Gastroesophageal sphincter (tissue), 4 donors: Measurements from ENCODE around the gene KCTD19. TPM values are rescaled to one million over a fixed set of nuclear protein-coding genes. Genes with fewer than 3 reads are reported as not detected.

Source experiments
- ATAC-seq: fragments of 150-250 bp; one replicate; pipeline ENCODE4 v1.9.1; 2016; ENCODE audit warnings: mild to moderate bottlenecking, moderate library complexity
- H3K27ac ChIP-seq, 4 donors: fragments of 200-600 bp; sonication (generic) in 3 of 4; 1 replicate in 3 of 4; 2 replicates in 1 of 4; pipeline ENCODE4 v1.5.1; 2016 to 2019
- H3K27me3 ChIP-seq: fragments of 200-600 bp; sonication (generic); one replicate; pipeline ENCODE4 v1.5.1; 2019
- H3K36me3 ChIP-seq, 2 donors: fragments of 200-600 bp; sonication (generic); one replicate each; pipeline ENCODE4 v1.5.1; 2019; ENCODE audit warnings: control low read depth in 1 of 2
- H3K4me1 ChIP-seq, 3 donors: fragments of 200-600 bp; sonication (generic); 1 replicate in 2 of 3; 2 replicates in 1 of 3; pipeline ENCODE4 v1.5.1; 2016 to 2019; ENCODE audit warnings: control low read depth in 2 of 3
- H3K4me3 ChIP-seq, 2 donors: fragments of 200-600 bp; sonication (generic); one replicate each; pipeline ENCODE4 v1.5.1; 2019; ENCODE audit warnings: mild to moderate bottlenecking in 1 of 2, moderate library complexity in 1 of 2
- H3K9me3 ChIP-seq, 3 donors: fragments of 200-600 bp; sonication (generic); one replicate each; pipeline ENCODE4 v1.5.1; 2017 to 2019; ENCODE audit warnings: control low read depth in 2 of 3
- CTCF ChIP-seq, 4 experiments: fragments of 200-600 bp in 2 of 4; fragments of 450-650 bp in 2 of 4; sonication (generic) in 1 of 4; IDR thresholded peaks; one replicate each; pipeline ENCODE4 v1.5.1; 2017 to 2019; ENCODE audit warnings: antibody characterized with exemption in 4 of 4, mild to moderate bottlenecking in 2 of 4, moderate library complexity in 2 of 4
- EP300 ChIP-seq: sonication (generic); formaldehyde crosslinking; IDR thresholded peaks from one replicate; pipeline ENCODE4 v1.6.1; 2017; ENCODE audit warnings: antibody characterized with exemption, mild to moderate bottlenecking
- POLR2A ChIP-seq, 2 donors: fragments of 450-650 bp; IDR thresholded peaks; one replicate each; pipeline ENCODE4 v1.6.1; 2017; ENCODE audit warnings: antibody characterized with exemption in 2 of 2, mild to moderate bottlenecking in 2 of 2, moderate library complexity in 1 of 2
- POLR2AphosphoS5 ChIP-seq: sonication (generic); formaldehyde crosslinking; IDR thresholded peaks from one replicate; pipeline ENCODE4 v1.6.1; 2017; ENCODE audit warnings: antibody characterized with exemption
- WGBS, 2 donors: methylation state at CpG; one replicate each; pipeline ENCODE4 v1.1.5; 2018; ENCODE audit warnings: low coverage in 1 of 2; 5-methylcytosine and 5-hydroxymethylcytosine counted together
- total RNA-seq, 4 donors: library from RNA; depleted of rRNA; stranded (reverse); fragments of >200 nt; gene quantifications; one replicate each; pipeline ENCODE4 v1.1.0, GENCODE V29; 2016

Gene KCTD19
- total RNA-seq, 4 donors from 2014 or later: 0.13 to 0.19 TPM; not detected in 2

- TF ChIP-seq CTCF (IDR thresholded peaks at IDR 0.05) (no peak), POLR2AphosphoS5 (no peak), POLR2A (IDR thresholded peaks at IDR 0.05) (no peak), EP300 (no peak)
- Histone ChIP-seq H3K27ac (peak overlapping the region; percentile 3 to 87 (median 84)), H3K9me3 (no peaks in the 10 kb centered on the region), H3K4me3 (peak overlapping the region; percentile 54 to 80), H3K27me3 (peaks cover 27% of the 10 kb centered on the region), H3K4me1 (peaks cover 0 to 84% (median 44%) of the 10 kb centered on the region in 3 donors), H3K36me3 (no peaks in the 10 kb centered on the region)
- ATAC-seq: no peak
- 12 to 27% methylated on average over 2 to 5 of the region's 8 CpGs for WGBS, 2 donors
Measured at GRCh38 chr16:67245674-67246080, 80.9 kb downstream of the KCTD19 start.

GRCh38 chr16:67245186-67245585 lies 81.4 kb downstream of the KCTD19 start:
- Histone ChIP-seq H3K4me1 (peaks cover 0 to 89% (median 45%) of the 10 kb centered on the region in 3 donors), H3K9me3 (no peaks in the 10 kb centered on the region), H3K36me3 (no peaks in the 10 kb centered on the region), H3K27ac (peak overlapping the region in 3 of 4 donors; percentile 83 to 87 (median 86)), H3K4me3 (peak overlapping the region in 1 of 2 donors; percentile 80), H3K27me3 (peaks cover 22% of the 10 kb centered on the region)
- 89% methylated on average over 3 of the region's 4 CpGs; no CpG with 5 or more reads in 1 of the 2 donors for WGBS, 2 donors
- no peak for TF ChIP-seq EP300
- no peak for TF ChIP-seq POLR2AphosphoS5
- no peak for TF ChIP-seq CTCF (IDR thresholded peaks at IDR 0.05)
- no peak for TF ChIP-seq POLR2A (IDR thresholded peaks at IDR 0.05)
- ATAC-seq: no peak

- 10 to 31% methylated on average over 2 of the region's 5 CpGs for WGBS, 2 donors
- Histone ChIP-seq H3K27me3 (peaks cover 16% of the 10 kb centered on the region), H3K4me3 (no peak overlapping the region), H3K9me3 (no peaks in the 10 kb centered on the region), H3K36me3 (peaks cover 0 to 3% of the 10 kb centered on the region in 2 donors), H3K27ac (peak overlapping the region in 3 of 4 donors; percentile 83 to 87 (median 86)), H3K4me1 (peaks cover 0 to 90% (median 45%) of the 10 kb centered on the region in 3 donors)
- peak; percentile 6 for ATAC-seq
- no peak for TF ChIP-seq POLR2A (IDR thresholded peaks at IDR 0.05)
- TF ChIP-seq EP300: no peak
- no peak for TF ChIP-seq POLR2AphosphoS5
Measured at GRCh38 chr16:67244387-67245185, 82.0 kb downstream of the KCTD19 start.

- WGBS, 2 donors: 92% methylated on average over 2 of the region's 4 CpGs; no CpG with 5 or more reads in 1 of the 2 donors
- Histone ChIP-seq H3K4me3 (no peak overlapping the region), H3K9me3 (no peaks in the 10 kb centered on the region), H3K36me3 (peaks cover 0 to 14% of the 10 kb centered on the region in 2 donors), H3K27ac (peak overlapping the region in 3 of 4 donors; percentile 83 to 87 (median 86)), H3K27me3 (peaks cover 5% of the 10 kb centered on the region), H3K4me1 (peaks cover 0 to 79% (median 38%) of the 10 kb centered on the region in 3 donors)
- ATAC-seq: no peak
- TF ChIP-seq CTCF (IDR thresholded peaks at IDR 0.05) (no peak), POLR2AphosphoS5 (no peak), POLR2A (IDR thresholded peaks at IDR 0.05) (no peak)
Measured at GRCh38 chr16:67243481-67243880, 83.1 kb downstream of the KCTD19 start.

- Histone ChIP-seq H3K27ac (peak overlapping the region in 3 of 4 donors; percentile 19 to 67 (median 30)), H3K9me3 (no peaks in the 10 kb centered on the region), H3K27me3 (no peaks in the 10 kb centered on the region), H3K4me3 (no peak overlapping the region), H3K4me1 (peaks cover 0 to 69% (median 29%) of the 10 kb centered on the region in 3 donors), H3K36me3 (peaks cover 0 to 27% of the 10 kb centered on the region in 2 donors)
- ATAC-seq: no peak
- 71 to 80% methylated on average over 1 to 3 of the region's 4 CpGs for WGBS, 2 donors
- no peak for TF ChIP-seq POLR2AphosphoS5
- no peak for TF ChIP-seq EP300
- TF ChIP-seq POLR2A (IDR thresholded peaks at IDR 0.05): no peak
- TF ChIP-seq CTCF (IDR thresholded peaks at IDR 0.05): no peak
Measured at GRCh38 chr16:67242138-67242730, 84.3 kb downstream of the KCTD19 start.
